CD4-positive, CD25-positive, alpha-beta regulatory T cell (primary cell): ENCODE measurements around the gene LIMS2. TPM values are rescaled to one million over a fixed set of nuclear protein-coding genes. Genes with fewer than 3 reads are reported as not detected.

ENCODE experiments used
- ATAC-seq, 2 donors: fragments of 150-1000 bp; cut with Tn5 transposase; one replicate each; pipeline ENCODE4 v1.10.0; 2021; ENCODE audit warnings: low read depth in 2 of 2, moderate number of reproducible peaks in 2 of 2, moderate library complexity in 1 of 2
- DNase-seq, 3 donors: peaks; one replicate each; pipeline versions ENCODE4 v3.0.0 to v3.0.0-alpha.2; 2012 to 2022; ENCODE audit warnings: mixed read lengths in 1 of 3
- H3K27ac ChIP-seq: one replicate; pipeline ENCODE4 v1.7.0; 2013; ENCODE audit warnings: mild to moderate bottlenecking, low read length; ENCODE audit not compliant: insufficient read depth, poor library complexity, severe bottlenecking
- H3K27me3 ChIP-seq: one replicate; pipeline ENCODE4 v1.7.0; 2013; ENCODE audit warnings: low read length; ENCODE audit not compliant: control insufficient read depth, insufficient read depth
- H3K36me3 ChIP-seq: one replicate; pipeline ENCODE4 v1.7.0; 2013; ENCODE audit warnings: mild to moderate bottlenecking, low read length, moderate library complexity; ENCODE audit not compliant: control insufficient read depth, insufficient read depth
- H3K4me1 ChIP-seq: 2 replicates; pipeline ENCODE4 v1.7.0; 2013; ENCODE audit warnings: mild to moderate bottlenecking, low read length; ENCODE audit not compliant: insufficient read depth, control insufficient read depth, poor library complexity, severe bottlenecking
- H3K4me3 ChIP-seq: one replicate; pipeline ENCODE4 v1.7.0; 2013; ENCODE audit warnings: low read depth, mild to moderate bottlenecking, low read length, moderate library complexity
- H3K9me3 ChIP-seq, 2 experiments: 1 replicate in 1 of 2; 2 replicates in 1 of 2; pipeline ENCODE4 v1.7.0; 2013; ENCODE audit warnings: low read length in 2 of 2, mild to moderate bottlenecking in 1 of 2, moderate library complexity in 1 of 2; ENCODE audit not compliant: control insufficient read depth in 2 of 2
- H3K27ac Mint-ChIP-seq, 3 donors: one replicate each; pipeline ENCODE4 v1.8.0; 2020 to 2022; ENCODE audit warnings: mild to moderate bottlenecking in 3 of 3, mixed read lengths in 3 of 3, moderate library complexity in 2 of 3
- H3K27me3 Mint-ChIP-seq: one replicate; pipeline ENCODE4 v1.8.0; 2022; ENCODE audit warnings: mild to moderate bottlenecking, mixed read lengths
- H3K36me3 Mint-ChIP-seq: one replicate; pipeline ENCODE4 v1.8.0; 2020; ENCODE audit warnings: mixed read lengths
- H3K4me1 Mint-ChIP-seq, 4 donors: one replicate each; pipeline ENCODE4 v1.8.0; 2020 to 2022; ENCODE audit warnings: mixed read lengths in 4 of 4, mild to moderate bottlenecking in 1 of 4
- H3K4me3 Mint-ChIP-seq, 4 donors: one replicate each; pipeline ENCODE4 v1.8.0; 2020 to 2022; ENCODE audit warnings: mild to moderate bottlenecking in 4 of 4, mixed read lengths in 4 of 4, moderate library complexity in 3 of 4
- H3K9me3 Mint-ChIP-seq, 7 donors: one replicate each; pipeline ENCODE4 v1.8.0; 2020 to 2022; ENCODE audit warnings: mixed read lengths in 7 of 7, mild to moderate bottlenecking in 3 of 7, moderate library complexity in 2 of 7
- polyA plus RNA-seq, 4 donors: library from polyadenylated mRNA; unstranded; fragments of 300-500 nt; fragmentation: Illumina TruSeq; gene quantifications; one replicate each; pipeline ENCODE4 v1.2.3, GENCODE V29; 2021
- total RNA-seq: library from RNA; stranded (reverse); gene quantifications from one replicate; pipeline ENCODE4 v1.2.3, GENCODE V29; 2022

Gene LIMS2
- total and polyA plus RNA-seq, 5 donors from 2014 or later = 10.8 to 23.8 (median 15.4) TPM

DNA sequence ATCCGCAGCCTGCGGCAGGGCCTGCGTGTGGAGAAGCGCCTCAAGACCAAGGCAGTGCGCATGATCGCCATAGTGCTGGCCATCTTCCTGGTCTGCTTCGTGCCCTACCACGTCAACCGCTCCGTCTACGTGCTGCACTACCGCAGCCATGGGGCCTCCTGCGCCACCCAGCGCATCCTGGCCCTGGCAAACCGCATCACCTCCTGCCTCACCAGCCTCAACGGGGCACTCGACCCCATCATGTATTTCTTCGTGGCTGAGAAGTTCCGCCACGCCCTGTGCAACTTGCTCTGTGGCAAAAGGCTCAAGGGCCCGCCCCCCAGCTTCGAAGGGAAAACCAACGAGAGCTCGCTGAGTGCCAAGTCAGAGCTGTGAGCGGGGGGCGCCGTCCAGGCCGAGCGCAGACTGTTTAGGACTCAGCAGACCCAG lies 23.9 kb downstream of the LIMS2 start:
- Mint-ChIP-seq H3K4me3 (no peak overlapping the region), H3K4me1 (peaks cover 0 to 30% (median 10%) of the 10 kb centered on the region in 4 donors), H3K36me3 (no peaks in the 10 kb centered on the region), H3K9me3 (peaks cover 0 to 2% (median 0%) of the 10 kb centered on the region in 7 donors), H3K27ac (no peak overlapping the region), H3K27me3 (peaks cover 12% of the 10 kb centered on the region)
- Histone ChIP-seq H3K36me3 (no peaks in the 10 kb centered on the region), H3K4me1 (peaks cover 10% of the 10 kb centered on the region), H3K27ac (no peak overlapping the region), H3K9me3 (no peaks in the 10 kb centered on the region), H3K27me3 (no peaks in the 10 kb centered on the region), H3K4me3 (no peak overlapping the region)
- DNase-seq (no peak), ATAC-seq (no peak)

GRCh38 chr2:127650785-127651380 lies 24.4 kb downstream of the LIMS2 start:
- Histone ChIP-seq H3K27ac (no peak overlapping the region), H3K9me3 (no peaks in the 10 kb centered on the region), H3K4me1 (peaks cover 10% of the 10 kb centered on the region), H3K27me3 (no peaks in the 10 kb centered on the region), H3K4me3 (no peak overlapping the region), H3K36me3 (no peaks in the 10 kb centered on the region)
- Mint-ChIP-seq H3K4me1 (peaks cover 0 to 30% (median 10%) of the 10 kb centered on the region in 4 donors), H3K4me3 (no peak overlapping the region), H3K27me3 (peaks cover 12% of the 10 kb centered on the region), H3K9me3 (peaks cover 0 to 2% (median 0%) of the 10 kb centered on the region in 7 donors), H3K36me3 (no peaks in the 10 kb centered on the region), H3K27ac (peak overlapping the region in 1 of 3 donors; percentile 80)
- no peak for ATAC-seq
- DNase-seq = no peak

DNA sequence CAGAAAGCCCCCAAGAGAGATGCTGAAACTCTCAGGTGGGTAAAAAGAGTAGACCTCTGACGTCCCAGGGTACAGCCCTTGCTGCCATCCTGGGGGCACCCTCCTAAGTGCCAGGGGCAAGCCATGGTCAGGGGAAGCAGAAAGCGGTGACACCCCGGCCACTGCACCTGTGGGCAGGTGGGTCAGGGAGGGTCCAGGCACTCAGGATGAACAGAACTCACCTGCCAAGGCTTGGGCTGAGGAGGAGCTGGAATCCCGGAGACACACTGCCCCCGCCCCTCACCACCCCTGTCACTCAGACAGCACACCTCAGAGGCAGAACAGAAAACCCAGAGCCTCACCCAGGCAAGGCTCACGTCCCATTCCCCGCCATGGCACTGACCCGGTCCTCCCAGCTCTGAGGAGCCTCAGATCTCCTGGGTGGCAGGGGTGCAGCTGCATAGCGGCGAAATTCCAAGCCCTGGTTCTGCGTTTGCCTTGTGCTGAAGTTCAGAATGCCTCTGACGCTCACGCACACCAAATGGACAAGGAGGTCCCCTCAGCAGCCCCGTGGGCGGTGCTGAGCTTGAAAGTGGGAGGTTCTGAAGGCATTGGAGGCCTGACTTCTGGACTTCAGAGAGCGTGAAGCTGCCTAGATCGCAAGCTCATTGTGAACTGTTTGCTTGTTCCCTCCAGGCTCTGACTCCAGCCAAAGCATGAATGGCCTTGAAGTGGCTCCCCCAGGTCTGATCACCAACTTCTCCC lies 25.1 kb downstream of the LIMS2 start:
- peak overlapping the region in 1 of 4 donors; percentile 23 for H3K4me3 Mint-ChIP-seq
- H3K4me1 ChIP-seq = peaks cover 10% of the 10 kb centered on the region
- ATAC-seq = no peak

DNA sequence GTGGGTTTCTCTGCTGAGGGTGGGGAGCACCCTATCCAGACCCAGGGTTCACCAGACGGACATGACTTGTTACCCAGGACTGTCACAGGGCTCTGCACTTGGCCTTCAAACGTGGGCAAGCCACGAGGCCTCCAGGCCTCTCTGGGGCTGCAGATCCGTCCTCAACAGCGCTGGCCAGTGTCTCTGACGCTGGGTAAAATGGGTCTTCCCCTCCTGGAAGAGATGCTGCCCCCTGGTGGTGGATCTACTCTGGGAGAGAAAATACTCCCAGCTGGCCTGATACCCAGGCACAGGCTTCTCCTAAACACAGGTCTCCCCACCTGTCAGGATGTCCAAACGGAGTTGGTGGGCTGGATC lies 25.7 kb downstream of the LIMS2 start:
- H3K9me3 Mint-ChIP-seq = no peaks in the 10 kb centered on the region
- peak overlapping the region in 3 of 4 donors; percentile 23 to 72 (median 52) for H3K4me3 Mint-ChIP-seq
- Histone ChIP-seq H3K27me3 (no peaks in the 10 kb centered on the region), H3K9me3 (no peaks in the 10 kb centered on the region), H3K4me3 (no peak overlapping the region), H3K4me1 (peaks cover 10% of the 10 kb centered on the region), H3K27ac (peak overlapping the region; percentile 33), H3K36me3 (no peaks in the 10 kb centered on the region)
- H3K27ac Mint-ChIP-seq = peak overlapping the region in 2 of 3 donors; percentile 82 to 89
- no peaks in the 10 kb centered on the region for H3K36me3 Mint-ChIP-seq
- H3K27me3 Mint-ChIP-seq = peaks cover 12% of the 10 kb centered on the region
- H3K4me1 Mint-ChIP-seq = peaks cover 0 to 33% (median 13%) of the 10 kb centered on the region in 4 donors
- peak; percentile 67 for ATAC-seq
- peak; percentile 71 to 80 (median 78) for DNase-seq

More for the DNA sequence above, 25.1 kb downstream of the LIMS2 start:
- Mint-ChIP-seq H3K4me1 (peaks cover 0 to 30% (median 10%) of the 10 kb centered on the region in 4 donors), H3K36me3 (no peaks in the 10 kb centered on the region), H3K27ac (peak overlapping the region in 1 of 3 donors; percentile 82), H3K9me3 (peaks cover 0 to 2% (median 0%) of the 10 kb centered on the region in 7 donors), H3K27me3 (peaks cover 12% of the 10 kb centered on the region)
- DNase-seq = no peak
- Histone ChIP-seq H3K36me3 (no peaks in the 10 kb centered on the region), H3K27me3 (no peaks in the 10 kb centered on the region), H3K4me3 (no peak overlapping the region), H3K27ac (no peak overlapping the region), H3K9me3 (no peaks in the 10 kb centered on the region)

- no peak overlapping the region for H3K4me3 ChIP-seq
- no peak for DNase-seq
These were observed 26.2 kb downstream of the LIMS2 start for GRCh38 chr2:127649100-127649611.

DNA sequence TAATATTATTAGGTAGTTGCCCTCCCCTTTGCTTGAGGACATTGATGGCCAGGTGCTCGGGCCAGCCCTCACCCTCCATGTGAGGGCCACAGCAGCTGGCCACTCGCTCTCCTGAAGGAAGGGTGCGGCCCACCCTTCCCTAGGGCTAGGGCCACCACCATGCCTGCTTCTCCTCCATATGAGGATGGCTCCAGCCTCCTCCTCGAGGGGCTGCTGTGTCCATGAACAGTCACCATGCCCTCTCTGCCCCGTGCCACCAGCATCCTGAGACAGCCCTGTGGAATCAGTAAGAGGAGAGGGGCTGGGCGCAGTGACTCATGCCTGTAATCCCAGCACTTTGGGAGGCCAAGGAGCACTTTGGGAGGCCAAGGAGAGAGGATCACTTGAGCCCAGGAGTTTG lies 27.0 kb downstream of the LIMS2 start:
- Mint-ChIP-seq H3K27ac (peak overlapping the region in 1 of 3 donors; percentile 56), H3K9me3 (no peaks in the 10 kb centered on the region), H3K27me3 (peaks cover 12% of the 10 kb centered on the region), H3K36me3 (no peaks in the 10 kb centered on the region), H3K4me3 (no peak overlapping the region), H3K4me1 (peaks cover 0 to 41% (median 14%) of the 10 kb centered on the region in 4 donors)
- no peak for DNase-seq
- ATAC-seq = no peak
- Histone ChIP-seq H3K27ac (no peak overlapping the region), H3K9me3 (no peaks in the 10 kb centered on the region), H3K36me3 (no peaks in the 10 kb centered on the region), H3K4me3 (no peak overlapping the region), H3K4me1 (peaks cover 10% of the 10 kb centered on the region), H3K27me3 (no peaks in the 10 kb centered on the region)

More at GRCh38 chr2:127649100-127649611, 26.2 kb downstream of the LIMS2 start:
- no peaks in the 10 kb centered on the region for H3K9me3 ChIP-seq
- no peaks in the 10 kb centered on the region for H3K27me3 ChIP-seq
- Mint-ChIP-seq H3K36me3 (no peaks in the 10 kb centered on the region), H3K27me3 (peaks cover 12% of the 10 kb centered on the region), H3K9me3 (no peaks in the 10 kb centered on the region), H3K27ac (peak overlapping the region in 2 of 3 donors; percentile 52 to 82), H3K4me3 (no peak overlapping the region), H3K4me1 (peaks cover 0 to 35% (median 14%) of the 10 kb centered on the region in 4 donors)
- H3K4me1 ChIP-seq = peaks cover 10% of the 10 kb centered on the region
- ATAC-seq = peak in 1 of 2 donors; percentile 39
- no peaks in the 10 kb centered on the region for H3K36me3 ChIP-seq
- H3K27ac ChIP-seq = peak overlapping the region; percentile 33

GRCh38 chr2:127647242-127648190 lies 27.8 kb downstream of the LIMS2 start:
- peaks cover 15% of the 10 kb centered on the region for H3K4me1 ChIP-seq
- Mint-ChIP-seq H3K9me3 (no peaks in the 10 kb centered on the region), H3K4me3 (no peak overlapping the region)

More at GRCh38 chr2:127647242-127648190, 27.8 kb downstream of the LIMS2 start:
- H3K36me3 ChIP-seq = no peaks in the 10 kb centered on the region
- no peak overlapping the region for H3K4me3 ChIP-seq
- H3K27ac ChIP-seq = no peak overlapping the region
- no peak for ATAC-seq
- peak overlapping the region in 2 of 3 donors; percentile 56 to 79 for H3K27ac Mint-ChIP-seq
- H3K27me3 ChIP-seq = no peaks in the 10 kb centered on the region
- peaks cover 12% of the 10 kb centered on the region for H3K27me3 Mint-ChIP-seq
- H3K36me3 Mint-ChIP-seq = no peaks in the 10 kb centered on the region
- H3K4me1 Mint-ChIP-seq = peaks cover 0 to 44% (median 14%) of the 10 kb centered on the region in 4 donors
- H3K9me3 ChIP-seq = no peaks in the 10 kb centered on the region
- no peak for DNase-seq
